Left renal pelvis (tissue), 4 donors: ENCODE results near the gene POLR3K. TPM values are rescaled to one million over a fixed set of nuclear protein-coding genes. Genes with fewer than 3 reads are reported as not detected.
"Not testable (repeated sequence)": the region's sequence is repeated elsewhere in the genome, so short reads cannot be mapped to it uniquely, and the experiment has no call there.

Experiments used
- DNase-seq, 4 donors: peaks; one replicate each; pipeline ENCODE4 v3.0.0-alpha.2; 2013; ENCODE audit warnings: low read depth in 4 of 4, low spot score in 3 of 4
- polyA plus RNA-seq, 4 donors: library from polyadenylated mRNA; unstranded; fragments of 120-200 nt; gene quantifications; one replicate each; pipeline ENCODE4 v1.2.1, GENCODE V29; 2013; ENCODE audit not compliant: insufficient read length in 4 of 4

Gene POLR3K
- polyA plus RNA-seq, 4 donors: 10.3 to 13.0 (median 12.1) TPM

GRCh38 chr16:24151-24550 lies 29.3 kb downstream of the POLR3K start:
- DNase-seq: not testable (repeated sequence)

GRCh38 chr16:20886-21285 lies 32.5 kb downstream of the POLR3K start:
- DNase-seq: not testable (repeated sequence)

- not testable (repeated sequence) for DNase-seq
These were observed 36.2 kb downstream of the POLR3K start for GRCh38 chr16:17062-17765.

GRCh38 chr16:10772-11171 lies 42.6 kb downstream of the POLR3K start:
- DNase-seq: not testable (repeated sequence)

DNA sequence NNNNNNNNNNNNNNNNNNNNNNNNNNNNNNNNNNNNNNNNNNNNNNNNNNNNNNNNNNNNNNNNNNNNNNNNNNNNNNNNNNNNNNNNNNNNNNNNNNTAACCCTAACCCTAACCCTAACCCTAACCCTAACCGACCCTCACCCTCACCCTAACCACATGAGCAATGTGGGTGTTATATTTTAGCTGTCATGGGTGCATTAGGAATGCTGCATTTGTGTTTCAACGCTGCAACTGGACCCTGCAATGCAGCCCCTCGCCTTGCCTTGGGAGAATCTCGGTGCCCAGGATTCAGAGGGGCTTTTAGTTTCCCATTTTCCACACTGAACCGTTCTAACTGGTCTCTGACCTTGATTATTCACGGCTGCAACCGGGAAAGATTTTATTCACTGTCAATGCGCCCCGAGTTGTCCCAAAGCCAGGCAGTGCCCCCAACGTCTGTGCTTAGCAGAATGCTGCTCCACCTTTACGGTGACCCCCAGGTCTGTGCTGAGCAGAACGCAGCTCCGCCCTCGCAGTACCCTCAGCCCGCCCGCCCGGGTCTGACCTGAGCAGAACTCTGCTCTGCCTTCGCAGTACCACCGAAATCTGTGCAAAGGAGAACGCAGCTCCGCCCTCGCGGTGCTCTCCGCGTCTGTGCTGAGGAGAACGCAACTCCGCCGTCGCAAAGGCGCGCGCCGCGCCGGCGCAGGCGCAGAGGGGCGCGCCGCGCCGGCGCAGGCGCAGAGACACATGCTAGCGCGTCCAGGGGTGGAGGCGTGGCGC lies 43.3 kb downstream of the POLR3K start:
- no peak for DNase-seq

Other genes starting within 250 kb of the POLR3K start
- 10 to 100 TPM; 34.3 to 46.9 (median 42.6) TPM for gene SNRNP25, start 220 bp upstream of the POLR3K start, polyA plus RNA-seq
- gene RHBDF1, start 19.0 kb upstream of the POLR3K start, polyA plus RNA-seq: 10 to 100 TPM; 24.9 to 42.0 (median 28.8) TPM
- gene MPG, start 24.6 kb upstream of the POLR3K start, polyA plus RNA-seq: 10 to 100 TPM; 19.2 to 29.9 (median 20.8) TPM
- 10 to 100 TPM; 28.3 to 36.3 (median 30.8) TPM for gene NPRL3, start 85.1 kb upstream of the POLR3K start, polyA plus RNA-seq
- 1 to 10 TPM in 3 of 4 donors, under 1 TPM in 1; 0.74 to 9.7 (median 3.0) TPM for gene HBZ, start 99.0 kb upstream of the POLR3K start, polyA plus RNA-seq
- gene HBM, start 112.4 kb upstream of the POLR3K start, polyA plus RNA-seq: 10 to 100 TPM in 1 of 4 donors, 1 to 10 TPM in 3; 1.5 to 29.2 (median 3.6) TPM
- gene HBA2, start 119.3 kb upstream of the POLR3K start, polyA plus RNA-seq: over 10,000 TPM in 1 of 4 donors, 1,000 to 10,000 TPM in 1, 100 to 1,000 TPM in 2; 628 to 18,307 (median 1,105) TPM
- gene HBA1, start 123.1 kb upstream of the POLR3K start, polyA plus RNA-seq: over 10,000 TPM in 1 of 4 donors, 100 to 1,000 TPM in 3; 453 to 13,427 (median 759) TPM
- 1 to 10 TPM in 2 of 4 donors, under 1 TPM in 1, not detected in 1; 0.85 to 4.5 (median 1.1) TPM for gene HBQ1, start 126.9 kb upstream of the POLR3K start, polyA plus RNA-seq
- 100 to 1,000 TPM in 3 of 4 donors, 10 to 100 TPM in 1; 96.7 to 167 (median 125) TPM for gene LUC7L, start 175.8 kb upstream of the POLR3K start, polyA plus RNA-seq
- 10 to 100 TPM; 42.8 to 87.7 (median 73.3) TPM for gene FAM234A, start 181.2 kb upstream of the POLR3K start, polyA plus RNA-seq
- gene RGS11, start 222.3 kb upstream of the POLR3K start, polyA plus RNA-seq: 1 to 10 TPM in 3 of 4 donors, under 1 TPM in 1; 0.76 to 3.7 (median 2.4) TPM
- 1 to 10 TPM; 1.2 to 4.6 (median 2.8) TPM for gene ARHGDIG, start 227.0 kb upstream of the POLR3K start, polyA plus RNA-seq
- gene PDIA2, start 229.6 kb upstream of the POLR3K start, polyA plus RNA-seq: 1 to 10 TPM in 2 of 4 donors, under 1 TPM in 2; 0.32 to 1.8 (median 0.84) TPM